HG02642 (cell line): ENCODE measurements around the gene MCF2L2.
"Not testable (repeated sequence)": the region's sequence is repeated elsewhere in the genome, so short reads cannot be mapped to it uniquely, and the experiment has no call there.

Source experiments
- ATAC-seq: cut with Tn5 transposase; IDR thresholded peaks from one replicate; pipeline ENCODE4 v1.9.1; 2021; ENCODE audit warnings: mild to moderate bottlenecking; ENCODE audit not compliant: unreplicated experiment, poor library complexity

The MCF2L2 gene

GRCh38 chr3:183447206-183448001 lies 19.0 kb upstream of the MCF2L2 start:
- peak; percentile 69 for ATAC-seq

DNA sequence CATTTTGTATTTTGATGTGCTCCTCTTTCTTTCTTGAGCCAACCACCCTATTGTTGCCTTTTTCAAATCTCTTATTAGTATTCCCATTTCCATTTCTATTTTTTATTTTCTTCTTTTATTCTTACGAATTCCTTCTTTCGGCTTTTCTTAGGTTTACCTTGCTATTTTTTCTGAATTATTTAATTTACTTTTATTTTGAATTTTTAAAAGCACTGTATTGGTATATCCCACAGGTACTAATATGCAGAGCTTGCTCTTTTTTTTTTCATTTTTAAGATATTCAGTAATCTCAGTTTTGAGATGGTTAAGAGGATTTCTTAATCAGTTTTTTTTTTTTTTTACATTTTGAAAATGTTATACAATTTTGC lies 18.4 kb upstream of the MCF2L2 start:
- ATAC-seq, result no peak

- no peak for ATAC-seq
Measured at GRCh38 chr3:183444748-183445147, 16.3 kb upstream of the MCF2L2 start.

GRCh38 chr3:183443395-183444385 lies 15.3 kb upstream of the MCF2L2 start:
- ATAC-seq, result no peak

DNA sequence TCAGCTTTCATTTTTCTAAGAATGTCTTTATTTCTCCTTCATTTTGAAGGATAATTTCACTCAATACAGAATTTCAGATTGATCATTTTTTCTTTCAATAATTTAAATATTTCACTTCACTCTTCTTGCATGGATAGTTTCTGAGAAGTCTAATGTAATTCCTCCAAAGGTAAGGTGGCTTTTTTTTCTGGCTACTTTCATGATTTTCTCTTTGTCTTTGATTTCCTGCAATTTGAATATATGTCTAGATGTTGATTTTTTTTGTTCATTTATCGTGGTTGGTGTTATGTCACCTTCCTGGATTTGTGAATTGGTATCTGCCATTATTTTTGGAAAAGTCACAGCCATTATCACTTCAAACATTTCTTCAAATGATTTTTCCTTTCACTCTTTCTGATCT lies 14.6 kb upstream of the MCF2L2 start:
- ATAC-seq, result no peak

GRCh38 chr3:183440521-183440920 lies 12.1 kb upstream of the MCF2L2 start:
- ATAC-seq, result not testable (repeated sequence)

DNA sequence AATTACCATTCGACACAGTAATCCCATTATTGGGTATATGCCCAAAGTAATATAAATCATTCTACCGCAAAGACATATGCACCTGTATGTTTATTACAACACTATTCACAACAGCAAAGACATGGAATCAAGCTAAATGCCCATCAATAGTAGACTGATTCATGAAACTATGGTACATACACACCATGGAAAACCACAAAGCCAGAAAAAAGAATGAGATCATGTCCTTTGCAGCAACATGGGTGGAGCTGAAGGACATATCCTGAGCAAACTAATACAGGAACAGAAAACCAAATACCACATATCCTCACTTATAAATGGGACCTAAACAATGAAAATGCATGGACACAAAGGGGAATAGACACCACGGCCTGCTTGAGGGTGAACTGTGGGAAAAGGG lies 11.1 kb upstream of the MCF2L2 start:
- no peak for ATAC-seq

- no peak for ATAC-seq
Measured at GRCh38 chr3:183438735-183439134, 10.3 kb upstream of the MCF2L2 start.

DNA sequence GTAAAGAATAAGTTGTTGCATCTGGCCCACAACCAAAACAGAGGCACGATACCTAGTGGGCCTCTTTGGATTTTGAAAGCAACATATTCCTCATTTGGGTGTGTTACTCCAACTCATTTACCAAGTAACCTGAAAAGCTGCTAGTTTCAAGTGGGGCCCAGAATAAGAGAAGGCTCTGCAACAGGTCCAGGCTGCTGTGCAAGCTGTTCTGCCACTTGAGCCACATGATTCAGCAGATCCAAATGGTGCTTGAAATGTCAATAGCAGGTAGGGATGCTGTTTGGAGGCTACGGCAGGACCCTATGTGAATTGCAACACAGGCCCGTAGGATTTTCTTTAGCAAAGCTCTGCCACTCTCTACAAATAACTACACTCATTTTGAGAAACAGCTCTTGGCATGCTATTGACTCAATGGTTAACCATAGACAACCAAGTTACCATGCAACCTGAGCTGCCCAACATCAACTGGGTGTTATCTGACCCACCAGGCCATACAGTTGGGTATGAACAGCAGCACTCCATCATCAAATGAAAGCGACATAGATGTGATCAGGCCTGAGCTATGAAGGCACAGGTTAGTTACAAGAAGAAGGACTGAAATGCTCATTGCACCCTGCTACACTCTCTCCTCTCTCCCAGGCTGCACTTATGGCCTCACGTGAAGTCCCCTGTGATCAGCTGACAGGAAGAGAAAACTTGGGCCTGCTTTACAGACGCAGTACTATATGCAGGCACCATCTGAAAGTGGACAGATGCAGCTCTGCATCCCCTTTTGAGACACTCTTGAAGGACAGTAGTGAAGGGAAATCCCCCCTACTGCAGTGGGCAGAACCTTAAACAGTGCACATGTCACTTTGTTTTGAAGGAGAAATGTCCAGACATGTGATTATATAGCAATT lies 9.5 kb upstream of the MCF2L2 start:
- no peak for ATAC-seq

DNA sequence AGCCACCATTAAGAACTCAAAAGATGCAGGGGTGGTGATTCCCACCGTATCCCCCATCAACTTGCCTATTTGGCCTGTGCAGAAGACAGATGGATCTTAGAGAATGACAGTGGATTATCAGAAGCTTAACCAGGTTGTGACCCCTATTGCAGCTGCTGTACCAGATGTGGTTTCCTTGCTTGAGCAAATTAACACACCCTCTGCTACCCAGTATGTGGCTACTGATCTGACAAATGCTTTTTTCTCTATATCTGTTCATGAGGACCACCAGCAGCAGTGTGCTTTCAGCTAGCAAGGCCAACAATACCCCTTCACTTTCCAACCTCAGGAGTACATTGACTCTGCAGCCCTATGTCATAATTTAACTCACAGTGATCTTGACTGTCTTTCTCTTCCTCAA lies 8.6 kb upstream of the MCF2L2 start:
- no peak for ATAC-seq

DNA sequence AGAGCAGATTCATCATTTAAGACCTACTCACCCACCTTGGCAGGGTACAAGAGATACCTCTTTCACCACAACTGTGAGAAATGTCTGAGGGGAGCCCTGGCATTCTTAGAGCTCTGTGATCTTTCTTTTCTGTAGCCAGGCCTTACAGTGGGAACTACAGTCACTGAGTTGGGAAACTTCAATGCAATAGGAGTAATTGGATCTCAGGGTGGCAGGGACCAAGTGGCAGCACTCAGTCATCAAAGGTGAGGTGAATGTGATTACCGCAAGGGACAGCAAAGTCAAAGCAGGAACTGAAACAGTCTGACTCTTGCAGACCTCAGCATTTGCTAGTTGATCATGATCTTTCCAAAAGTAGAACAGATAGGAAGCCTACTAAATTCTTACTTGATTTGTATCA lies 7.2 kb upstream of the MCF2L2 start:
- ATAC-seq, result peak; percentile 72

- ATAC-seq, result no peak
Measured at GRCh38 chr3:183434992-183435391, 6.6 kb upstream of the MCF2L2 start.

- ATAC-seq, result no peak
Measured at GRCh38 chr3:183434503-183434902, 6.1 kb upstream of the MCF2L2 start.

DNA sequence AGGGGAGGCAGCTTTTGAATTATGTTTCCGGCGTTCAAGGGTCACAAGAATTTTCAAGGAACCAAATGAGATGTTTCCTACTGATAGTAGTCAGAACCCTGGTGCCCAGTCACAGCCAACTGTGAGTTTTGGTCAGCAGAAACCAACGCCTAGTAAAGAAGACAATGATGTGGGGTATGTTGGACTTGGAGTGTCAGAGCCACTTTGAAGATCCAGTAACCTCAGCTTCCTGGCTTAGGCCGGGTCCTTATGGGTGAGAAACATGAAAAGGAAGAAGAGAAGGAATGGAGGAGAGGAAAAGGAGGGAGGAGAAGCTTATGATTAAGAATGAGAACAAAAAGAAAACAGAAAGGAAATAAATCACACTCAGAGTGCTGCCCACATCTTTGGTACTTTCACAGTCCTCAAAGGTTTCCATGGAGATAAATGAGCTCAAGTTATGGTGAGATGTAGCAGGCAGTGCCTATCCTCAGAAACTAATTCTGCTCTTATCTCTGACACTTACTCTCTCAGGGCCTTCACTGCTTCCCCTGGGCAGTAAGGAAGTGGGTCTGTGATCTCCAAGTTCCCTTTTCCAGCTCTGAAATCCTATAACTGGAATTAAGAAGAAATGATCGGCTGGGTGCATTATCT lies 2.0 kb upstream of the MCF2L2 start:
- no peak for ATAC-seq

DNA sequence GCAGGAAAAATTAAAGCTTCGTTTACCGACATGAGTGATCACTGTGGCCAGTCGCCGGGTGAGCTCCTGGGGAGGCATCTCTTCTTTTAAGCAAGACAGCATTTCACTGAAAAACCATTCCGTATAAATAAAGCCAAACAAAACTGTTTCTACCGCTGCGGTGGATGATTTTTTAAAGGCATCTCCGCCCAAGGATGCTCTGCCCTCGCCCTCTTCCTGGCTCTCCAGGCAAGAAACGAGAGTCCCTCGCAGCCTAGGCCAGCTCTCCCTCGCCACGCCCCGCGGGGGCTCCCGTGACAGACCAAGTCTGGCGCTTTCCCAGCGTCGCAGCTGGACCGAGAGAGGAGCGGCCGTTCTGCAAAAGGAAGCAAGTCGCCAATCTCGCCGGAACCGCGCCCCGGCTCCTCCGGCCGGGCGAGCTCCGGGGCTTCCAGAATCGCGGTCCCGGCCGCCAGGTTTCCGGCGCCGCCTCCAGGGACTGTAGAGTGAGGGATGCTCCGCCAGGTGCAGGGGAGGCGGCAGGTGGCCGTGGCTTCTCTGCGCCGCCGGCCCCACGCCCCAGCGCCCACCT lies 458 bp downstream of the MCF2L2 start:
- ATAC-seq, result peak; percentile 38

GRCh38 chr3:183427196-183427875 lies 1.1 kb downstream of the MCF2L2 start:
- no peak for ATAC-seq

DNA sequence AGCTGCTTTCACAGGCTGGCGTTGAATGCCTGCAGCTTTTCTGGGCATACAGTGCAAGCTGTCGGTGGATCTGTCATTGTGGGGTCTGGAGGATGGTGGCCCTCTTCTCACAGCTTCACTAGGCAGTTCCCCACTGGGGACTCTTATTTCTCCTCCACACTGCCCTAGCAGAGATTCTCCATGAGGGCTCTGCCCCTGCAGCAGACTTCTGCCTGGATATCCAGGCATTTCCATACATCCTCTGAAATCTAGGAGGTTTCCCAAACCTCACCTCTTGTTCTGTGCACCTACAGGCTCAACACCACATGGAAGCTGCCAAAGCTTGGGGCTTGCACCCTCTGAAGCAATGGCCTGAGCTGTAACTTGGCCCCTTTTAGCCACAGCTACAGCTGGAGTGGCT lies 9.6 kb downstream of the MCF2L2 start:
- ATAC-seq, result not testable (repeated sequence)

GRCh38 chr3:183411216-183411922 lies 17.1 kb downstream of the MCF2L2 start:
- ATAC-seq, result no peak
